HEK293 (cell line): ENCODE results near the gene TRIM56.

Experiments
- CTCF ChIA-PET: fragments of 350-600 bp; formaldehyde crosslinking; extraction: SDS; loops from one replicate; lab custom pipeline; 2021; ENCODE audit warnings: antibody characterized with exemption; lab: Yijun Ruan, JAX
- POLR2A ChIA-PET: fragments of 300-600 bp; formaldehyde crosslinking; extraction: SDS; loops from one replicate; lab custom pipeline; 2020; ENCODE audit warnings: antibody characterized with exemption, inconsistent platforms; lab: Yijun Ruan, JAX
- H3K27ac ChIP-seq: fragments of 200-500 bp; sonication (Bioruptor generic); 2 replicates; pipeline ENCODE4 v1.5.1; 2014; ENCODE audit warnings: low read depth, low read length, control low read depth, inconsistent platforms; ENCODE audit errors: extremely low read depth
- H3K36me3 ChIP-seq, 2 experiments: fragments of 200-500 bp in 1 of 2; sonication (Bioruptor generic) in 1 of 2; 1 replicate in 1 of 2; 2 replicates in 1 of 2; pipeline ENCODE4 v1.5.1; 2014 to 2017; ENCODE audit warnings: inconsistent platforms in 2 of 2, low read length in 2 of 2; ENCODE audit not compliant: control insufficient read depth in 2 of 2, insufficient read depth in 1 of 2
- H3K4me1 ChIP-seq: fragments of 200-500 bp; sonication (Bioruptor generic); 2 replicates; pipeline ENCODE4 v1.5.1; 2014; ENCODE audit warnings: mild to moderate bottlenecking, low read length, inconsistent platforms; ENCODE audit not compliant: control insufficient read depth, insufficient read depth
- H3K4me3 ChIP-seq: 2 replicates; pipeline ENCODE4 v1.5.1; 2011; ENCODE audit warnings: low read depth, mild to moderate bottlenecking, control low read depth, low read length, moderate library complexity
- H3K9me3 ChIP-seq: fragments of 200-500 bp; sonication (Bioruptor generic); 2 replicates; pipeline ENCODE4 v1.5.1; 2014; ENCODE audit warnings: low read depth, low read length, inconsistent platforms; ENCODE audit not compliant: control insufficient read depth, insufficient read depth
- OVOL3 ChIP-seq: fragments of 450-650 bp; formaldehyde crosslinking; IDR thresholded peaks from 2 replicates; pipeline ENCODE4 v1.5.1; 2016; ENCODE audit warnings: missing biosample characterization, missing genetic modification characterization
- PBX3 ChIP-seq: sonication (generic); formaldehyde crosslinking; IDR thresholded peaks from 2 replicates; pipeline ENCODE4 v1.8.1; 2022; ENCODE audit warnings: mild to moderate bottlenecking, moderate library complexity, missing genetic modification reagents
- PRDM2 ChIP-seq: fragments of 450-650 bp; formaldehyde crosslinking; IDR thresholded peaks from 2 replicates; pipeline ENCODE4 v1.5.1; 2016; ENCODE audit warnings: missing biosample characterization, missing genetic modification characterization, borderline replicate concordance
- ZBTB17 ChIP-seq: fragments of 450-650 bp; formaldehyde crosslinking; IDR thresholded peaks from 2 replicates; pipeline ENCODE4 v1.5.1; 2016; ENCODE audit warnings: missing biosample characterization, missing genetic modification characterization
- ZBTB48 ChIP-seq: fragments of 450-650 bp; formaldehyde crosslinking; IDR thresholded peaks from 2 replicates; pipeline ENCODE4 v1.5.1; 2016; ENCODE audit warnings: missing biosample characterization, missing genetic modification characterization
- ZFP41 ChIP-seq: fragments of 450-650 bp; formaldehyde crosslinking; IDR thresholded peaks from 2 replicates; pipeline ENCODE4 v1.5.1; 2016; ENCODE audit warnings: missing biosample characterization, missing genetic modification characterization, borderline replicate concordance
- ZIC2 ChIP-seq: fragments of 450-650 bp; formaldehyde crosslinking; IDR thresholded peaks from 2 replicates; pipeline ENCODE4 v1.5.1; 2016; ENCODE audit warnings: missing biosample characterization, missing genetic modification characterization
- ZNF132 ChIP-seq: fragments of 450-650 bp; formaldehyde crosslinking; IDR thresholded peaks from 2 replicates; pipeline ENCODE4 v1.5.1; 2017; ENCODE audit warnings: missing biosample characterization, missing genetic modification characterization, borderline replicate concordance
- ZNF16 ChIP-seq: fragments of 450-650 bp; formaldehyde crosslinking; IDR thresholded peaks from 2 replicates; pipeline ENCODE4 v1.5.1; 2016; ENCODE audit warnings: low read depth, missing biosample characterization, missing genetic modification characterization
- ZNF211 ChIP-seq: fragments of 450-650 bp; formaldehyde crosslinking; IDR thresholded peaks from 2 replicates; pipeline ENCODE4 v1.5.1; 2016; ENCODE audit warnings: low read depth, missing biosample characterization, missing genetic modification characterization
- ZNF266 ChIP-seq: fragments of 450-650 bp; formaldehyde crosslinking; IDR thresholded peaks from 2 replicates; pipeline ENCODE4 v1.5.1; 2016; ENCODE audit warnings: missing biosample characterization, missing genetic modification characterization, low read depth
- ZNF391 ChIP-seq: fragments of 450-650 bp; formaldehyde crosslinking; IDR thresholded peaks from 2 replicates; pipeline ENCODE4 v1.5.1; 2016; ENCODE audit warnings: low read depth, missing biosample characterization, missing genetic modification characterization, borderline replicate concordance
- ZNF398 ChIP-seq: fragments of 450-650 bp; formaldehyde crosslinking; IDR thresholded peaks from 2 replicates; pipeline ENCODE4 v1.5.1; 2017; ENCODE audit warnings: missing biosample characterization, missing genetic modification characterization
- ZNF416 ChIP-seq: fragments of 450-650 bp; formaldehyde crosslinking; IDR thresholded peaks from 2 replicates; pipeline ENCODE4 v1.5.1; 2016; ENCODE audit warnings: missing biosample characterization, missing genetic modification characterization
- ZNF513 ChIP-seq: fragments of 450-650 bp; IDR thresholded peaks from 2 replicates; pipeline ENCODE4 v1.5.1; 2018; ENCODE audit warnings: missing biosample characterization, missing genetic modification characterization
- ZNF626 ChIP-seq: fragments of 450-650 bp; sonication (Bioruptor Pico); formaldehyde crosslinking; IDR thresholded peaks from 2 replicates; pipeline ENCODE4 v1.5.1; 2018; ENCODE audit warnings: missing biosample characterization, missing genetic modification characterization, inconsistent platforms

TRIM56 gene

GRCh38 chr7:101109368-101109767 lies 24.1 kb downstream of the TRIM56 start (continued):
- no peak for TF ChIP-seq ZNF211 (tag by site-specific recombination)
- TF ChIP-seq ZNF416 (tag by site-specific recombination), result no peak
- TF ChIP-seq ZNF16, result no peak
- no peak for TF ChIP-seq ZNF266 (tag by site-specific recombination)
- no peak for TF ChIP-seq ZIC2 (tag by site-specific recombination)
- TF ChIP-seq ZNF513 (tag by site-specific recombination), result no peak
- no peak for TF ChIP-seq OVOL3 (tag by site-specific recombination)
- no peak for TF ChIP-seq ZNF391 (tag by site-specific recombination)
- TF ChIP-seq PBX3 (CRISPR knock-in tag), result no peak

- Histone ChIP-seq H3K36me3 (no peaks in the 10 kb centered on the region), H3K4me3 (no peak overlapping the region), H3K27ac (no peak overlapping the region), H3K4me1 (no peaks in the 10 kb centered on the region), H3K9me3 (no peaks in the 10 kb centered on the region)
- POLR2A ChIA-PET, result no interaction called here
- CTCF ChIA-PET, result interaction anchor here (0.6 kb wide), 2 partner anchors 12 to 103 kb away, joined by 3 read pairs; no protein-coding TSS in a partner anchor
- TF ChIP-seq PRDM2 (tag by site-specific recombination) (no peak), ZNF626 (tag by site-specific recombination) (no peak), ZNF132 (tag by site-specific recombination) (no peak), ZBTB48 (tag by site-specific recombination) (no peak), ZNF398 (no peak), ZBTB17 (tag by site-specific recombination) (no peak), ZFP41 (tag by site-specific recombination) (no peak)
Observed at GRCh38 chr7:101111261-101111660, 26.0 kb downstream of the TRIM56 start.
